Psoas muscle (tissue), 8 donors: ENCODE measurements around the gene MAML3. TPM values are rescaled to one million over a fixed set of nuclear protein-coding genes. Genes with fewer than 3 reads are reported as not detected.

ENCODE experiments used
- ATAC-seq, 4 donors: fragments of 200-7000 bp; cut with Tn5 transposase; one replicate each; pipeline ENCODE4 v1.9.1; 2020; ENCODE audit warnings: moderate library complexity in 3 of 4, mild to moderate bottlenecking in 2 of 4
- DNase-seq, 2 donors: peaks; one replicate each; pipeline ENCODE4 v3.0.0-alpha.2; 2020
- H3K27ac ChIP-seq: fragments of 200-600 bp; one replicate; pipeline ENCODE4 v1.8.0; 2022
- H3K27me3 ChIP-seq, 3 donors: fragments of 200-600 bp in 1 of 3; one replicate each; pipeline versions ENCODE4 v1.6.1 to v1.8.0; 2013 to 2022; ENCODE audit warnings: low read length in 2 of 3, mild to moderate bottlenecking in 2 of 3, moderate library complexity in 1 of 3; ENCODE audit not compliant: insufficient read depth in 3 of 3
- H3K36me3 ChIP-seq, 2 donors: fragments of 200-600 bp in 1 of 2; one replicate each; pipeline versions ENCODE4 v1.6.1 to v1.8.0; 2013 to 2022; ENCODE audit warnings: low read depth in 1 of 2, mild to moderate bottlenecking in 1 of 2, moderate library complexity in 1 of 2; ENCODE audit not compliant: insufficient read depth in 1 of 2
- H3K4me1 ChIP-seq: fragments of 200-600 bp; one replicate; pipeline ENCODE4 v1.8.0; 2022
- H3K4me3 ChIP-seq: fragments of 200-600 bp; one replicate; pipeline ENCODE4 v1.8.0; 2022; ENCODE audit warnings: mild to moderate bottlenecking
- H3K9me3 ChIP-seq: fragments of 200-600 bp; one replicate; pipeline ENCODE4 v1.8.0; 2022
- CTCF ChIP-seq: fragments of 200-600 bp; IDR thresholded peaks from one replicate; pipeline ENCODE4 v1.8.0; 2022; ENCODE audit warnings: antibody characterized with exemption
- WGBS, 3 donors: extraction: QIAGEN DNeasy Blood & Tissue Kit; methylation state at CpG; one replicate each; pipeline versions ENCODE4 v1.1.6 to v1.1.7; 2013; 5-methylcytosine and 5-hydroxymethylcytosine counted together
- intact Hi-C, 2 donors: fragments of 100-400 bp; cut with DNase I; formaldehyde crosslinking; loops; one replicate each; pipeline versions ENCODE4 v1.11.0 to v1.14.2; 2022
- polyA plus RNA-seq, 3 donors: library from polyadenylated mRNA; stranded (reverse); fragments of 200-250 nt; gene quantifications; one replicate each; pipeline ENCODE4 v1.2.3, GENCODE V29; 2013
- total RNA-seq, 4 donors: library from RNA; stranded (reverse); fragmentation: NEBNext Ultra II Directional in 2 of 4; extraction: Animal tissue kit (Norgen Biotek cat#: 25700) in 2 of 4; gene quantifications; one replicate each; pipeline versions ENCODE4 v1.2.1 to v1.2.4, GENCODE V29; 2021 to 2023
- donor health status: healthy with polysubstance abuse.
- donor health status: DM: no; HTN: no; CAD: no; lungs with moderate emphysema.
- donor health status: Bipolar disorder and iron deficiency.
- donor health status: healthy.
- donor health status: DM: yes; HTN: yes; CAD: no.
- donor health status: DM: no; HTN: no; CAD: no.
- donor health status: DM: no; HTN: no; CAD: no.
- donor health status: DM: yes; HTN: yes; CAD: no.

The MAML3 gene
- total and polyA plus RNA-seq, 7 donors, result 0.43 to 2.7 (median 0.74) TPM

- ATAC-seq (no peak), DNase-seq (peak in 1 of 2 donors; percentile 16)
- intact Hi-C loops, result no loop called here
- no peak for TF ChIP-seq CTCF
- H3K4me3 ChIP-seq, result no peak overlapping the region
- no peaks in the 10 kb centered on the region for H3K9me3 ChIP-seq
- WGBS, 3 donors, result 31 to 41% (median 34%) methylated on average over 8 of the region's 8 CpGs
- no peak overlapping the region for H3K27ac ChIP-seq
- no peaks in the 10 kb centered on the region for H3K27me3 ChIP-seq
- H3K4me1 ChIP-seq, result no peaks in the 10 kb centered on the region
- H3K36me3 ChIP-seq, result no peaks in the 10 kb centered on the region
Measured at GRCh38 chr4:140163029-140163810, 9.2 kb upstream of the MAML3 start.

- Histone ChIP-seq H3K36me3 (no peaks in the 10 kb centered on the region), H3K27me3 (no peaks in the 10 kb centered on the region), H3K4me1 (no peaks in the 10 kb centered on the region), H3K9me3 (no peaks in the 10 kb centered on the region), H3K4me3 (no peak overlapping the region), H3K27ac (no peak overlapping the region)
- TF ChIP-seq CTCF, result no peak
- ATAC-seq (no peak), DNase-seq (no peak)
- WGBS, 3 donors, result 69 to 83% (median 82%) methylated on average over 2 of the region's 2 CpGs
- intact Hi-C loops, result no loop called here
Measured at GRCh38 chr4:140162596-140162995, 8.6 kb upstream of the MAML3 start.

- no peaks in the 10 kb centered on the region for H3K36me3 ChIP-seq
- no peaks in the 10 kb centered on the region for H3K27me3 ChIP-seq
- H3K4me3 ChIP-seq, result no peak overlapping the region
- no peaks in the 10 kb centered on the region for H3K9me3 ChIP-seq
- ATAC-seq (no peak), DNase-seq (no peak)
- WGBS, 3 donors, result 48 to 52% (median 51%) methylated on average over 3 of the region's 3 CpGs
- H3K27ac ChIP-seq, result no peak overlapping the region
- intact Hi-C loops, result no loop called here
- H3K4me1 ChIP-seq, result no peaks in the 10 kb centered on the region
- no peak for TF ChIP-seq CTCF
Measured at GRCh38 chr4:140158365-140159030, 4.5 kb upstream of the MAML3 start.

GRCh38 chr4:140157341-140157740 lies 3.4 kb upstream of the MAML3 start:
- no peaks in the 10 kb centered on the region for H3K36me3 ChIP-seq
- H3K9me3 ChIP-seq, result no peaks in the 10 kb centered on the region
- intact Hi-C loops, result no loop called here
- TF ChIP-seq CTCF, result no peak
- H3K4me3 ChIP-seq, result no peak overlapping the region
- 92 to 100% (median 98%) methylated on average over 2 of the region's 2 CpGs for WGBS, 3 donors
- H3K27ac ChIP-seq, result no peak overlapping the region
- DNase-seq (no peak), ATAC-seq (no peak)
- no peaks in the 10 kb centered on the region for H3K4me1 ChIP-seq
- H3K27me3 ChIP-seq, result no peaks in the 10 kb centered on the region
